ENCODE results near the gene CAPRIN1. TPM values are rescaled to one million over a fixed set of nuclear protein-coding genes. Genes with fewer than 3 reads are reported as not detected.
"Not testable (repeated sequence)": the region's sequence is repeated elsewhere in the genome, so short reads cannot be mapped to it uniquely, and the experiment has no call there.

Gene CAPRIN1
- total and polyA plus RNA-seq, 2 donors (not counting 3 experiments of a cell fraction or from before 2014, with no cell fraction given): 138 to 279 TPM

DNA sequence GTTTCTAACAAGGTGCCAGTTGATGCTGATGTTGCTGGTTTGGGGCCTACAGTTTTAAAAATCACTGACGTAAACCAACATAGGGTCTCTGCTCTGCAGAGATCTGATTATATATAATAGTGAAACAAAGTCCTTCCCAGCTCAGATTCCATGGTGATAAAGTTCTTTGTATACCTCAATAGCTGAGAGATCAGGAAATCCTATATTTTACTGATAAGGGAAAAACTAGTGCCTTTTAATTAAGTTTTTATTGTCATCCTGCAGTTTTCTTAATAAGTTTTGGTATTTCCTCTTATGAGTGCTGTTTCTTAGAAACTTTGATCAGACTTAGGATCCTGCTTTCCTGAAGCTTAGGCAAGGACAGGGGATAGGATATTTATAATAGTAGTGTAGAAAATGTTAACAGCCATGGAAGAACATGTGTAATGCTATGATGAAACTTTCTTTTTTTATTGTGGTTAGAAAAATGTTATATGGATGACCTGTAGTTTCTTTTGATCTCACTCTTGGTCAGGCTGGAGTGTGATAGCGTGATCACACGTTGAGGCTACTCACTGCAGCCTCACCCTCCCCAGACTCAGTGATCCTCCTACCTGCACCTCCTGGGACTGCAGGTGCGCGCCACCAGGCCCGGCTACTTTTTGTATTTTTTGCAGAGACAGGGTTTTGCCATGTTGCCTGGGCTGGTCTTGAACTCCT is 14.1 kb downstream of the CAPRIN1 start:
- Histone ChIP-seq H3K4me2 (ENCODE audit: insufficient read depth, low read length) (no peak overlapping the region), H3K9ac (replicated peaks; ENCODE audit: extremely low read depth, insufficient read depth, low read length) (peak overlapping the region; percentile 2), H3K27me3 (ENCODE audit: control insufficient read depth in 2 of 2, insufficient read depth in 2 of 2, low read length in 2 of 2) (no peaks in the 10 kb centered on the region), H3K9me1 (replicated peaks; ENCODE audit: control insufficient read depth, extremely low read depth, insufficient read depth, low read length) (peaks cover 3% of the 10 kb centered on the region), H3K4me1 (ENCODE audit: control insufficient read depth, extremely low read depth, insufficient read depth, low read length) (peaks cover 39% of the 10 kb centered on the region), H3K36me3 (ENCODE audit: control insufficient read depth in 2 of 2, extremely low read depth in 1 of 2, insufficient read depth in 2 of 2, low read length in 2 of 2) (peaks cover 3 to 6% of the 10 kb centered on the region in 2 experiments), H3K4me3 (replicated peaks in 1 of 3; ENCODE audit: insufficient read depth in 1 of 3, low read depth in 1 of 3, low read length in 3 of 3) (no peak overlapping the region), H3K79me2 (ENCODE audit: control insufficient read depth, insufficient read depth, low read length) (peaks cover 98% of the 10 kb centered on the region), H2AFZ (ENCODE audit: low read depth, low read length) (no peak overlapping the region), H4K20me1 (replicated peaks; ENCODE audit: control insufficient read depth, extremely low read depth, insufficient read depth, low read length) (peaks cover 26% of the 10 kb centered on the region), H3K9me3 (replicated peaks; ENCODE audit: control insufficient read depth, insufficient read depth, low read length) (no peaks in the 10 kb centered on the region), H3K27ac (ENCODE audit: insufficient read depth, low read depth, low read length) (no peak overlapping the region)
- no TSS peak for BruUV-seq (replicated peaks)
- intact Hi-C loops (cut with micrococcal nuclease) (loop anchor here (5.0 kb wide), 1 partner anchor 208 kb away; no protein-coding TSS in a partner anchor), dilution Hi-C loops (cut with MboI; ENCODE audit: extremely low pct_ligation_motif_present, low sequenced_read_pairs) (no loop called here)
- ChIA-PET POLR2A (no interaction called here), CTCF (interaction anchor here (0.8 to 2.9 kb wide), 3 partner anchors 9 to 69 kb away, joined by 3 to 15 read pairs (median 3); no protein-coding TSS in a partner anchor)
- peak; percentile 24 for DNase-seq (ENCODE audit: low read depth, low spot score)
- no peak for FAIRE-seq
- TF ChIP-seq GATA2 (IDR thresholded peaks at IDR 0.05; ENCODE audit: insufficient read depth, insufficient read length, low read depth, low read length): peak; percentile 8
- TF ChIP-seq, protein P1, sequence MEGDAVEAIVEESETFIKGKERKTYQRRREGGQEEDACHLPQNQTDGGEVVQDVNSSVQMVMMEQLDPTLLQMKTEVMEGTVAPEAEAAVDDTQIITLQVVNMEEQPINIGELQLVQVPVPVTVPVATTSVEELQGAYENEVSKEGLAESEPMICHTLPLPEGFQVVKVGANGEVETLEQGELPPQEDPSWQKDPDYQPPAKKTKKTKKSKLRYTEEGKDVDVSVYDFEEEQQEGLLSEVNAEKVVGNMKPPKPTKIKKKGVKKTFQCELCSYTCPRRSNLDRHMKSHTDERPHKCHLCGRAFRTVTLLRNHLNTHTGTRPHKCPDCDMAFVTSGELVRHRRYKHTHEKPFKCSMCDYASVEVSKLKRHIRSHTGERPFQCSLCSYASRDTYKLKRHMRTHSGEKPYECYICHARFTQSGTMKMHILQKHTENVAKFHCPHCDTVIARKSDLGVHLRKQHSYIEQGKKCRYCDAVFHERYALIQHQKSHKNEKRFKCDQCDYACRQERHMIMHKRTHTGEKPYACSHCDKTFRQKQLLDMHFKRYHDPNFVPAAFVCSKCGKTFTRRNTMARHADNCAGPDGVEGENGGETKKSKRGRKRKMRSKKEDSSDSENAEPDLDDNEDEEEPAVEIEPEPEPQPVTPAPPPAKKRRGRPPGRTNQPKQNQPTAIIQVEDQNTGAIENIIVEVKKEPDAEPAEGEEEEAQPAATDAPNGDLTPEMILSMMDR (IDR thresholded peaks at IDR 0.05; ENCODE audit: extremely low read depth in 1 of 2, insufficient read depth in 1 of 2, low read depth in 1 of 2, low read length in 2 of 2): peak in 1 of 2 donors; percentile 8
- no peak for TF ChIP-seq MYC (IDR thresholded peaks at IDR 0.05; ENCODE audit: low read depth, low read length)
- no peak for TF ChIP-seq POLR2AphosphoS5 (IDR thresholded peaks at IDR 0.05; ENCODE audit: insufficient read depth, low read depth, low read length)
- TF ChIP-seq, protein P2, sequence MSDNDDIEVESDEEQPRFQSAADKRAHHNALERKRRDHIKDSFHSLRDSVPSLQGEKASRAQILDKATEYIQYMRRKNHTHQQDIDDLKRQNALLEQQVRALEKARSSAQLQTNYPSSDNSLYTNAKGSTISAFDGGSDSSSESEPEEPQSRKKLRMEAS (IDR thresholded peaks at IDR 0.05; ENCODE audit: insufficient read depth, insufficient read length): no peak

DNA sequence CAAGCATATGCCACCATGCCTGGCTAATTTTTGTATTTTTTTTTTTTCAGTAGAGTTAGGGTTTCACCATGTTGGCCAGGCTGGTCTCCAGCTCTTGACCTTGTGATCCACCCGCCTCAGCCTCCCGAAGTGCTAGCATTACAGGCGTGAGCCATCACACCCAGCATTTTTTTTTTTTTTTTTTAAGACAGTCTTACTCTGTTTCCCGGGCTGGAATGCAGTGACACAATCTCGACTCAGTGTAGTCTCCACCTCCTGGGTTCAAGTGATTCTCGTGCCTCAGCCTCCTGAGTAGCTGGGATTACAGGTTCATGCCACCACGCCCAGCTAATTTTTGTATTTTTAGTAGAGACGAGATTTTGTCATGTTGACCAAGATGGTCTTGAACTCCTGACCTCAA is 15.2 kb downstream of the CAPRIN1 start:
- ChIA-PET POLR2A (interaction anchor here (2.0 kb wide), 1 partner anchor 39 kb away, joined by 4 read pairs; the partner anchor contains the start of gene NAT10), CTCF (interaction anchor here (1.2 kb wide), 1 partner anchor 10 kb away, joined by 5 read pairs; no protein-coding TSS in a partner anchor)
- peaks cover 98% of the 10 kb centered on the region for H3K79me2 ChIP-seq (ENCODE audit: control insufficient read depth, insufficient read depth, low read length)
- H3K4me3 ChIP-seq (replicated peaks in 1 of 3; ENCODE audit: insufficient read depth in 1 of 3, low read depth in 1 of 3, low read length in 3 of 3); dilution Hi-C loops (cut with MboI; ENCODE audit: extremely low pct_ligation_motif_present, low sequenced_read_pairs); H3K9me1 ChIP-seq (replicated peaks; ENCODE audit: control insufficient read depth, extremely low read depth, insufficient read depth, low read length); H3K9ac ChIP-seq (replicated peaks; ENCODE audit: extremely low read depth, insufficient read depth, low read length); H3K27ac ChIP-seq (ENCODE audit: insufficient read depth, low read depth, low read length); FAIRE-seq; BruUV-seq (replicated peaks); H3K4me2 ChIP-seq (ENCODE audit: insufficient read depth, low read length); DNase-seq (ENCODE audit: low read depth, low spot score); H3K36me3 ChIP-seq (ENCODE audit: control insufficient read depth in 2 of 2, extremely low read depth in 1 of 2, insufficient read depth in 2 of 2, low read length in 2 of 2); H2AFZ ChIP-seq (ENCODE audit: low read depth, low read length); H3K27me3 ChIP-seq (ENCODE audit: control insufficient read depth in 2 of 2, insufficient read depth in 2 of 2, low read length in 2 of 2); H3K9me3 ChIP-seq (replicated peaks; ENCODE audit: control insufficient read depth, insufficient read depth, low read length): not testable (repeated sequence)
- intact Hi-C loops (cut with micrococcal nuclease): loop anchor here (5.0 kb wide), 1 partner anchor 209 kb away; no protein-coding TSS in a partner anchor
- H4K20me1 ChIP-seq (replicated peaks; ENCODE audit: control insufficient read depth, extremely low read depth, insufficient read depth, low read length): peaks cover 27% of the 10 kb centered on the region
- peaks cover 39% of the 10 kb centered on the region for H3K4me1 ChIP-seq (ENCODE audit: control insufficient read depth, extremely low read depth, insufficient read depth, low read length)
